Measurements from ENCODE around the gene MAP3K19. TPM values are rescaled to one million over a fixed set of nuclear protein-coding genes. Genes with fewer than 3 reads are reported as not detected.
"Not testable (repeated sequence)": the region's sequence is repeated elsewhere in the genome, so short reads cannot be mapped to it uniquely, and the experiment has no call there.

The MAP3K19 gene, protein sequence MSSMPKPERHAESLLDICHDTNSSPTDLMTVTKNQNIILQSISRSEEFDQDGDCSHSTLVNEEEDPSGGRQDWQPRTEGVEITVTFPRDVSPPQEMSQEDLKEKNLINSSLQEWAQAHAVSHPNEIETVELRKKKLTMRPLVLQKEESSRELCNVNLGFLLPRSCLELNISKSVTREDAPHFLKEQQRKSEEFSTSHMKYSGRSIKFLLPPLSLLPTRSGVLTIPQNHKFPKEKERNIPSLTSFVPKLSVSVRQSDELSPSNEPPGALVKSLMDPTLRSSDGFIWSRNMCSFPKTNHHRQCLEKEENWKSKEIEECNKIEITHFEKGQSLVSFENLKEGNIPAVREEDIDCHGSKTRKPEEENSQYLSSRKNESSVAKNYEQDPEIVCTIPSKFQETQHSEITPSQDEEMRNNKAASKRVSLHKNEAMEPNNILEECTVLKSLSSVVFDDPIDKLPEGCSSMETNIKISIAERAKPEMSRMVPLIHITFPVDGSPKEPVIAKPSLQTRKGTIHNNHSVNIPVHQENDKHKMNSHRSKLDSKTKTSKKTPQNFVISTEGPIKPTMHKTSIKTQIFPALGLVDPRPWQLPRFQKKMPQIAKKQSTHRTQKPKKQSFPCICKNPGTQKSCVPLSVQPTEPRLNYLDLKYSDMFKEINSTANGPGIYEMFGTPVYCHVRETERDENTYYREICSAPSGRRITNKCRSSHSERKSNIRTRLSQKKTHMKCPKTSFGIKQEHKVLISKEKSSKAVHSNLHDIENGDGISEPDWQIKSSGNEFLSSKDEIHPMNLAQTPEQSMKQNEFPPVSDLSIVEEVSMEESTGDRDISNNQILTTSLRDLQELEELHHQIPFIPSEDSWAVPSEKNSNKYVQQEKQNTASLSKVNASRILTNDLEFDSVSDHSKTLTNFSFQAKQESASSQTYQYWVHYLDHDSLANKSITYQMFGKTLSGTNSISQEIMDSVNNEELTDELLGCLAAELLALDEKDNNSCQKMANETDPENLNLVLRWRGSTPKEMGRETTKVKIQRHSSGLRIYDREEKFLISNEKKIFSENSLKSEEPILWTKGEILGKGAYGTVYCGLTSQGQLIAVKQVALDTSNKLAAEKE (N-terminal part only)
- polyA plus RNA-seq (2013, experiment 1 of 2; ENCODE audit: insufficient read length): not detected
- polyA plus RNA-seq (2013, experiment 2 of 2; ENCODE audit: insufficient read length): not detected

DNA sequence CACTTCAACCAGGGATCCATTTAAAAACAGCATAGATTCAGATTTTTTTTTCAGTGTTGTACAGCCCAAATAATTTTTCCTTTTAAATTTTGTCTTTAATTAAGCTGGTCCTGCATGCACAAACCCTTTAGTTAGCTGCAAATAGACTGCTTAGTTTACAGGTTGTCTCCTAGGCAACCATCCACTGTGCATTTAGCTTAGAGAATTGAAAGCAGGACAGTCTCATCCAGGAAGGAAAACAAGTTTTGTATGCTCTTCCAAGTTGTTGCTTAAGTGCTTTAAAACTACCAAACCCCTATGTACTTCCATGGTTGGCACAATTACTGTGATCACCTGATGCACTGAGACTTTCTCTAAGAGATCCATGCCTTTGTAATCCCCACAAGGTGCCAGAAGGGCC lies at the start of gene MAP3K19:
TSS of gene MAP3K19 (minus strand) at position 148 of the 400 bp plus-strand sequence. CDS start 22,800 bp downstream, outside the sequence.
- no peak for DNase-seq

DNA sequence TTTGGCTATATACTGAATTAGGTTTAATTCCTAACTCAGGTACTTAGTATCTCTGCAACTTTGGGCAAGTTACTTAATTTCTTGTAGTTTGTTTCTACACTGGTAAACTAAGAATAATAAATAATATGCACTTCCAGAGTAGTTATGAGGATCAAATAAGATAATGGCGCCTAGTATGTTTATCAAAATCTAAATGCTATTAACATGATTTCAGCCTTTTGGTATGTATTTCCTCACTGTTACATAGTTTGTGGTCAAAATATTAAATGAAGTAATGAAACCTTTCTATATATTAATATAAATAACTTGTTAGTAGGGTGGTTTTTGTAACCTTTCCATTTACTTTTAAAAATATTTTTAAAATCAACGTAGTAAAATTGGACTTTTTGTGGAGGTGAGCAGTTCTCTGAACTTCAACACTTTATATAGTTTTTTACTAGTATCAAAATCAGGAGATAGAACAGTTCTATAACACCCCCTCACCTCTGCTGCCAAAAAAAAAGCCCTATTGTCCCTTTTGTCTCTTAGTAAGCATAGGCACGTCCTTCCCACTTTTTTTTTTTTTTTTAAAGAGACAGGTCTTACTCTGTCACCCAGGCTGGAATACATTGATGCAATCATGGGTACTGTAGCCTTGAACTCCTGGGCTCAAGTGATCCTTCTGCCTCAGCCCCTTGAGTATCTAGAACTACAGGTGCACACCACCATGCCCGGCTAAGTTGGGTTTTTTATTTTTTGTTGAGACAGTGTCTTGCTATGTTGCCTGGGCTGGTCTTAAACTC lies 49.6 kb upstream of the MAP3K19 start:
- DNase-seq: no peak

DNA sequence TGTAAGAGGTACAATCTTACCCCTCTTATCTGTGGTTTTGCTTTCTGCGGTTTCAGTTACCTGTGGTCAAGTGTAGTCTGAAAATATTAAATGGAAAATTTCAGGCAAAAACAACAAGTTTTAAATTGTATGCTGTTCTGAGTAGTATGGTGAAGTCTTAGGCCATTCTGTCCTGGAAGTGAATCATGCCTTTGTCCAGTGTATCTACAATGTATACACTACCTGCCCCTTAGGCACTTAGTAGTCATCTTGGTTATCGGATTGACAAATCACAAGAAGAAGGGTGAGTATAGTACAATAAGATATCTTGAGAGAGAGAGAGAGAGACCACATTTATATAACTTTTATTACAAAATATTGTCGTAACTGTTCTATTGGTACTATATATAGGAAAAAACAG lies 48.3 kb upstream of the MAP3K19 start:
- no peak for DNase-seq

DNA sequence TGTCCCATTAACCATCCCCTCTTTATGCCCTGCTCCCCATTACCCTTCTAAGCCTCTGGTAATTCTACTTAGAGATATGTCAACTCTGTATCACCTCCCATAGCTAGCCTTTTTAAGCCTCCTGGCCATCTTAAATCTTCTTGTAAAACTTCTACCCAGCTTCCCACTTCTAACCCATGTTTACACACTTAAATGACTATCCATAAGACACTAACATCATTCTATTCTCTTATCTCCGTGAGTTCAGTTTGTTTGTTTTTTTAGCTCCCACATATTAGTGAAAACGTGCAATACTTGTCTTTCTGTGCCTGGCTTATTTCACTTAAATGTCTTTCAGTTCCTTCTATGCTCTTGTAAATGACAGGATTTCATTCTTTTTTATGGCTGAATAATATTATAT lies 47.3 kb upstream of the MAP3K19 start:
- no peak for DNase-seq

DNA sequence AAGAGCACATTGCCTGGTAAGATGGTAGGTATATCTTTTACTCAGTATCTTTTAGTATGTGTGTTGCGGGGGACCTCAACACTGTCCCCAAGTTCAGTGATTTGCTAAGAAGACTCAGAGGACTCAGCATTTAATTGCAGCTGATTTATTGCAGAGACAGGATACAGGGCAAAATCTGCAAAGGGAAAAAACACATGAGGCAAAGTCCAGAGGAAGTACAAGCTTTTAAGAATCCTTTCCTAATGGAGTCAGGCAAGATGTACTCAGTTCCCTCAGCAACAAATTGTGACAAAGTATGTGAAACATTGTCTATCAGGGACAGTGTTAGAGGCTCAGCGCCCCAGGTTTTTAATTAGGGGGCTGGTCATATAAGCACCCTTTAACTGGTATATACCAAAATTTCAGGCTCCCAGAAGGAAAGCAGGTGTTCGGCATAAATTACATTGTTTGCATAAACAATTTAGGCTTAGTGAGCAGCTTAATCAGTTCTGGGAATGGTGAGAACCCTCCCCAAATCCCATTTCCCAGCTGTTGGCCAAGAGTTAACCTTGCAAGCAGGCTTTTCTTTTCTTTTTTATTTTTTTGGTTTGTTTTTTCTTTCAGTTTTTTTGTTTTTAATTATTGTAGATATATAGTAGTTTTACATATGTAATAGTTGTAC lies 46.6 kb upstream of the MAP3K19 start:
- DNase-seq: no peak

DNA sequence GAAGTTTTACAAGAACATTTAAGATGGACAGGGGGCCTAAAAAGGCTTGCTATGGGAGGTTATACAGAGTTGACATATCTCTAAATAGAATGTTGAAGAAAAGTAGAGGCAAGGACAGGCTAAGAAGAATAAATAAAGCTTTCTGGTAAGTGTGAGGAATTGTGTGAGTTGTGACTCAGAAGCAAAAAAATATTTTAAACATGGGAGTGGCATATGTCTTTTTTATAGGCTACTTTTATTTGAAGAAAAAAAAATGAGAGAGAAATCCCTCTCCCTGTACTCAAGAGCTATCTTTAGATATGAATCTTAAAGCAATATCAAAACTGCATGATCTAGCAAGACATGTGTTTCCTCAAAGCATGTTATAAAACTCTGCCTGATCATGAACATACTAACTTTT lies 45.9 kb upstream of the MAP3K19 start:
- DNase-seq: no peak

DNA sequence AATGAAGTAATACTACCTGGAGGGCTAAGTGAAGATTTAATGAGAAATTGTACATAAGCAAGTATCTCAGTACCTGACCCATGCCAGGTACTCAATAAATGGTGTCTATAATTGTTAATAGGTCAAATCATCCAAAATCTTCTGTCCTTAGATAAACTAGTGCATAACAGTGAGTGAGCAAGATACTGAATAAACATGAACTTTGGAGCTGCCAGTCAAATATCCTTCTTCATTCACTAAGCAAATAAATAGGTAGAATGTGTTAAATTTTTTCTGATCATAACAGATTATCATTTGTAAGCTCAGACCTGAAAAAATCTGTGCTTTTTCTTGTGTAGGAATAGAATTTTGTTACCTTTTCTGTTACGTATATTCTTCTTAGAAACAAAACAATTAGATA lies 44.4 kb upstream of the MAP3K19 start:
- no peak for DNase-seq

DNA sequence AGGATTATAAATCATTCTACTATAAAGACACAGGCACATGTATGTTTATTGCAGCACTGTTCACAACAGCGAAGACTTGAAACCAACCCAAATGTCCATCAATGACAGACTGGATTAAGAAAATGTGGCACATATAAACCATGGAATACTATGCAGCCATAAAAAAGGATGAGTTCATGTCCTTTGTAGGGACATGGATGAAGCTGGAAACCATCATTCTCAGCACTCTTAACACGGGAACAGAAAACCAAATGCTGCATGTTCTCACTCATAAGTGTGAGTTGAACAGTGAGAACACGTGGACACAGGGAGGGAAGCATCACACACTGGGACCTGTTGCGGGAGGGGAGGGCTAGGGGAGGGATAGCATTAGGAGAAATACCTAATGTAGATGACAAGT lies 42.4 kb upstream of the MAP3K19 start:
- not testable (repeated sequence) for DNase-seq

DNA sequence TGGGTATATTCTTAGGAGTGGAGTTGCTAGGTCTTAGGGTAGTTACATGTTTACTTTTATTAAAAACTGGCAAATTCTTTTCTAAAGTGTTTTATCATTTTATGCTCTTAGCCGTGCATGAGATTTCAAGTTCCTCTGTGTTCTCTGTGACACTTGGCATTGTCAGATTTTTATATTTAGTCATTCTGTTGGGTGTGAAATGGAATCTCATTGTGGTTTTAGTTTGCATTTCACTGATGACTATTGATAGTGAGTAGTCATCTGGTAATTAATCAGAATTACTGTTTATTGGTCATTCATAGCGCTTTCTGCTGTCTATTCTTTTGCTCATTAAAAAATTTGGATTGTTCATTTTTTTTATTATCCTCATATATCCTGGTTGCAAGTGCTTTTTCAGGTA lies 39.0 kb upstream of the MAP3K19 start:
- DNase-seq: peak; percentile 10

DNA sequence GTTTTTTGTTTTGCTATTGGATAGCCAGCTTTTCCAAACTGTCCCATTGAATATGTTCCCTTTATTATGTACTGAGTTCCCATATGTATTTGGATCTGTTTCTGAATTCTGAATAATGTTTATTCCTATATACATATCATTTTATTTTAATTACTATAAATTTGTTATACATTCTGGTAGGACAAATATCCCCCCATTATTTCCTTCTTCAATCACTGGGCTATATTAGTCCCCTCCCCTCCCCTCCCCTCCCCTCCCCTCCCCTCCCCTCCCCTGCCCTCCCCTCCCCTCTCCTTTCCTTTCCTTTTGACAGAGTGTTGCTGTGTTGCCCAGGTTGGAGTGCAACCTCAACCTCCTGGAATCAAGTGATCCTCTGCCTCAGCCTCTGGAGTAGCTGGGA lies 31.2 kb upstream of the MAP3K19 start:
- no peak for DNase-seq

DNA sequence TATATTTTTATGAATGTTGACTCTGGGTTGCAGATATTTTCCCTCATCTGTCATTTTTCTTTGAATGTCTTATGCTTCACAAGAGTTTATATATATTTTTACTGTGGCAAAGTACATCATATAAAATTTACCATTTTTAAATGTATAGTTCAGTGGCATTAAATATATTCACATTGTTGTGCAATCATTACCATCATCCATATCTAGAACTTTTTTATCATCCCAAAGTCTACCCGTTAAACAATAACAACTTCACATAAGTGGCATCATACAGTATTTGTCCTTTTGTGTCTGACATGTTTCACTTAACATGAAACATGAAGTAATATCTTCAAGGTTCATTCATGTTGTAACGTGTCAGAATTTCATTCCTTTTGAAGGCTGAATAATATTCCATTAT lies 29.3 kb upstream of the MAP3K19 start:
- no peak for DNase-seq

DNA sequence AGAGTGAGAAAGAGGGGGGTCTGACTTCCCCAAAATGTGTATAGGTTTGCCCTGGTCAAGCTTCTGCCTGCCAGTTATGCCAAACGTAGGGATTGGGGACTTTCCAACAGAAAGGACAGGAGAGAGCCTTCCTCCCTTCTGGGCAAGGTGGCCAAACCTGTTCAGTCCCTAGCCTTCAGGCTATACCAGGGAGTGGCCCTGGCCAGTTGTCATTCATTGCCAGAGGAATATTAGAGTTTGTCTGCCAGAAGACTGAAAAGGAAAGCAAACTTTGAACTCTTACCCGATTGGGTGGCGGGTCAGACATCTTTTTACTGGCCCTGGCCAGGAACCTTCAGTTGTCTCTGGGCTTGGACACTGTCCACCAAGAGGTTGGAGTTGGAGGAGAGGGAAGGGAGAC lies 27.0 kb upstream of the MAP3K19 start:
- DNase-seq: no peak

DNA sequence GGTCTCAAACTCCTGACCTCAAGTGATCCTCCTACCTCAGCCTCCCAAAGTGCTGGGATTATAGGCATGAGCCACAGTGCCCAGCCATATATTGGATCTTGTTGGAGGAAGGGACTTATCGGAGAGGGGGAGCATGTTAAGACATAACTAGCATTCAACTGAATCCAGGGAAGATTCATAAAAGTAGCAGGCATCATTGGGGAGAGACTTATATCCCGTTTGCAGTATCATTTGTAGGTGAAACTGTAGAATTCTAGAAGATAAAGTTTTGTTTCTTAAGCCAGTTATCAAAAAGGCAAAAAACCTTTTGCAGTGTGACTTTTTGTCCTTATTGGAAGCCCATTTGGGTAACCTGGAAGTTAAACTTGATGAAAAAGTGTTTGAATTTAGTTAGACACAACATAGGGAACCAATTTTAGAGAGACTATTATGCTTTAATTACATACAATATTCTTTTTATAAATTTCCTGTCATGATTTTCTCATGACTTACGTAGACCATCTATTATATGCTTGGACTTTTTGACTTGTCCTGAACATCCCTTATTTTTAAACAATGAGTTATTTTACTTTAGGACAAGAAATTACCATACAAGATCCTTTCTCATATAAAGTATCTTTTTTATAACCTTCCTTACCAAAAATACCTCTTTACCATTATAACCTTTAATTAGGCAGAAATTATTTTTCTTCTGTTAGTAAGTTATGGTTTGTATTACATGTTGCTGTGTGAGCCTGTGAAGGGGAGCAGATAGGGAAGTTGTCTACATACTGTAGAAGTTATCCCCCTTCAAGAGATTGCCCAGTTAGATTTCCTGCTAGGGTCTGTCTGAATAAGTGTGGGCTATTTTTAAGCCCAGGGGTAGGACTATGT lies 25.1 kb upstream of the MAP3K19 start:
- DNase-seq: no peak

DNA sequence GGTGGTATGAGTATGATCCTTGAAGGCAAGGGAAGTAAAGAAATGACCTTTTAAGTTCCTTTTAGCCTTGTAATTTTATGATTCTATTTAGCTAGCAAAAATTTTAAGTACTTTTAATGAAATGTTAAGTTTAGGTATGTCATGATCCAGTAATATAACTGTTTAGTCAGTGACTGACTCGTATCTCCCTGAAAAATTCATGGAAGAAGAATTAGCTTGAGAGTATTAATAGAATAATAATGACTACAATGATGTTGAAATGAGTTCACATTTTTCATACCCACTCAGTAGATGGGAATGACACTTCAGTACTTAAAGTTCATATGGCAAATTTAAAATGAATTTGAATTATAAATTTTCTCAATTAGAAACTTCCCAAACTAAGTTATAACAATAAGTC lies 19.5 kb upstream of the MAP3K19 start:
- peak; percentile 31 for DNase-seq

DNA sequence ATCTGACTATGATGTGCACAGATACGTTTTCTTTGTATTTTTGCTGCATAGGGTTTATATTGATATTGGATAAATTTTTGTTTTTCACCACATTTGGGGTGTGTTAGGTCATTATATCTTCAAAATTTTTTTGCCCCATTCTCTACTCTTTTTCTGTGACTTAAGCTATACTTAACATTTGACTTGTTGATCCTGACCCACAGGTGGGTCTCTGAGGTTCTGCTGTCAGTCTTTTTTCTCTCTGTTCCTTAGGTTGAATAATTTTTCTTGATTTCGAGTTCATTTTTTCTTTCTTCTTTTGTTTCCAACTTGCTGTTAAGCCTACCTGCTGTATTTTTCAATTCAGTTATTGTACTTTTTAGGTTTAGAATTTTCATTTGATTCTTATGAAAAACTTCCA lies 16.9 kb upstream of the MAP3K19 start:
- DNase-seq: no peak

DNA sequence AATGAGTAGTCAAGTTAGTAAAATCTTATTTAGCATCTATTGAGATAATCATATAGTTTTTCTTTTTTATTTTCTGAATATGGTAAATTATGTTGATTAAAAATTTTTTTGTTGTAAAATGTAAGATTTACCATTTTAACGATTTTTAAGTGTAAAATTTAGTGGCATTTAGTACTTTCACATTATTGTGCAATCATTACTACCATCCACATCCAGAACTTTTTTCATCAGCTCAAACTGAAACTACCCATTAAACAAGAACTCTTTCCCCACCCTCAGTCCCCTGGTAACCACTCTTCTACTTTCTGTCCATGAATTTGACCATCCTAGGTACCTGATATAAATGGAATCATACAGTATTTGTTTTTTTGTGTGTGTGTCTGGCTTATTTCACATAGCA lies 16.0 kb upstream of the MAP3K19 start:
- DNase-seq: no peak

DNA sequence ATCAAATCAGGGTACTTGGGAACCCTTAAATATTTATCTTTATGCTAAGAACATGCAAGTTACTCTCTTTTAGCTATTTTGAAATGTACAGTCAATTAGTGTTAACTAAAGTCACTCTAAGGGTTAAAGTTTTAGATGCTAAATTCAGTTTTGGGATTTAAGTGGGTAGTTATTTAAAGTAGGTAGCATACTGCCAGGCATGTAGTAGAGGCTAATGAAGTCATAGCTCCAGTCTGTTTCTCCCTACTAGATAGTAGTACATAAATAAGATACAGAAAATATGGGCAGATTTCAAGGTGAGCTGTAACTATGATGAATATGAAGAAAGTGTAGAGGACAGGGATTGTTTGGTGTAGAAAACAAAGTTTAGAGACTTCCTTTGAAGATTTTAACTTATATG lies 12.3 kb upstream of the MAP3K19 start:
- DNase-seq: no peak

DNA sequence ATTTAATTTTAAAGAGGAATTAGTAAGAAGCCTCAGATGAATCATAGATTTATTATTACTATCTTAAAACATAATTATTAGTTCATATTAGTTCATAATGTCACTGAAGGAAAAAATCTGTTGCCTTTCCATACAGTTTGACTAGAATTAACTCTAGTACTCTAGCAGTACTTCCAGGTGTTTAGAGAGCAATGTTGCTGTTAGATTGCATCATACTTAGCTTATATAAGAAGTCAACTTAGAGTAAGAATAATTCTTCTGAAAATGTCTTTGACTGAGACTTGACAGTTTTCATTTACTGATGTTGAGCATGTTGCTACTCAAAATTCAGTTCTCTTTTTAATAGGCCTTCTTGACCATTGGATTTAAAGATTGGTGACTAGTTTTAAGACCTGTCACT lies 9.5 kb upstream of the MAP3K19 start:
- peak; percentile 47 for DNase-seq

DNA sequence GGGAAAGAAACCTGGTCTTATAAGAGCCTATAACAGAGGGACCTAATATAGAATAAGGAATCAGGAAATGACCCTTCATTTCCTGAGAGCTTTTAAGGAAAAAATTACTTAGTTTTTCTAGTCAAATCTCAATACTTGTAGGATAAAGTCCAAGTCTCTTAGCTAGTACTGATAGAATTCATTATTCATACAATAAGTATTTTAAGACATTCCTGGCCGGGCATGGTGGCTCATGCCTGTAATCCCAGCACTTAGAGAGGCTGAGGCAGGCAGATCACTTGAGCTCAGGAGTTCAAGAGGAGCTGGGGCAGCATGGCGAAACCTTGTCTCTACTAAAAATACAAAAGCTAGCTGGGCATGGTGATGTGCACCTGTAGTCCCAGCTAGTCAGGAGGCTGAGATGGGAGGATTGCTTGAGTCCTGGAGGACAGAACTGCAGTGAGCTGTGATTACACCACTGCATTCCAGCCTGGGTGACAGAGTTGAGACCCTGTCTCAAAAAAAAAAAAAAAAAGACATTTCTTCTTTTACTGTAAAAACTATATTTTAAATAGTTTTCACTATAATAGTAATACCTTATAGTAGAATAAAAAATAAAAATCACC lies 8.0 kb upstream of the MAP3K19 start:
- DNase-seq: peak; percentile 81

DNA sequence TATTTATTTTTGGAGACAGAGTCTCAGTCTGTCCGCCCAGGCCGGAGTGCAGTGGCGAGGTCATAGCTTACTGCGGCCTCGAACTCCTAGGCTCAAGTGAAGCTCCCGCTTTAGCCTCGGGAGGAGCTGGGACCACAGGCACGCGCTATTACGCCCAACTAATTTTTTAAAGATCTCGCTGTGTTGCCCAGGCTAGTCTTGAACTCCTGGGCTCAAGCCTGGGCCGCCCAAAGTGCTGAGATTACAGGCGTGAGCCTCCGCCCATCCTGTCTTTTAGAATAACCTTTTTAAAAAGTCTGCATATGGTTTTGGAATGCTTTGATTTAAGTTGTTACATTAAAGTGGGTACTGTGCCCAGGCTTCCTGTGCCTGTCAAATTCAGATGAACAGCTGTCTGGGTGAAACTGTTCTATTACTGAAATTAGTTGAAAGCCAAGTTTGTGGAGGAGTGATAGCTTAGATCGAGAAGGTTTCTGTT lies 5.8 kb upstream of the MAP3K19 start:
- peak; percentile 8 for DNase-seq

All from fibroblast of skin of abdomen (primary cell).